Subcutaneous adipose tissue (tissue), 4 donors: ENCODE measurements around the gene RBMS3. TPM values are rescaled to one million over a fixed set of nuclear protein-coding genes. Genes with fewer than 3 reads are reported as not detected.

Experiments
- CTCF ChIP-seq: fragments of 450-650 bp; IDR thresholded peaks from one replicate; pipeline ENCODE4 v1.5.1; 2016; ENCODE audit warnings: low read depth, mild to moderate bottlenecking, control low read depth, antibody characterized with exemption, moderate library complexity
- total RNA-seq, 4 donors: library from RNA; depleted of rRNA; stranded (reverse); fragments of >200 nt; gene quantifications; one replicate each; pipeline ENCODE4 v1.1.0, GENCODE V29; 2016

Gene RBMS3
- total RNA-seq, 4 donors from 2014 or later, result 98.6 to 171 (median 117) TPM

- no peak for TF ChIP-seq CTCF
These were observed 273.7 kb downstream of the RBMS3 start for GRCh38 chr3:29554566-29554965.

GRCh38 chr3:29555590-29555989 lies 274.7 kb downstream of the RBMS3 start:
- TF ChIP-seq CTCF, result no peak

GRCh38 chr3:29557186-29557585 lies 276.3 kb downstream of the RBMS3 start:
- no peak for TF ChIP-seq CTCF

- no peak for TF ChIP-seq CTCF
These were observed 277.0 kb downstream of the RBMS3 start for GRCh38 chr3:29557825-29558224.

GRCh38 chr3:29559741-29560465 lies 279.0 kb downstream of the RBMS3 start:
- TF ChIP-seq CTCF, result no peak

- no peak for TF ChIP-seq CTCF
These were observed 280.8 kb downstream of the RBMS3 start for GRCh38 chr3:29561651-29562149.

GRCh38 chr3:29565236-29565635 lies 284.4 kb downstream of the RBMS3 start:
- no peak for TF ChIP-seq CTCF
